KMS-11 (cell line): ENCODE data around the gene CEP131.
A peak's percentile ranks its signal among the peaks of the same experiment; 100 is the strongest.

Source experiments
- H2AFZ ChIP-seq: fragments of 200-600 bp; sonication (generic); 2 replicates; pipeline ENCODE4 v1.6.1; 2016; ENCODE audit warnings: antibody characterized with exemption, mixed run types, low read depth
- H3K27ac ChIP-seq: fragments of 200-600 bp; sonication (generic); 2 replicates; pipeline ENCODE4 v1.6.1; 2016; ENCODE audit warnings: mild to moderate bottlenecking, mixed run types
- H3K27me3 ChIP-seq: fragments of 200-600 bp; sonication (generic); 2 replicates; pipeline ENCODE4 v1.6.1; 2017; ENCODE audit warnings: mild to moderate bottlenecking, low read depth, mixed run types, moderate library complexity; ENCODE audit not compliant: insufficient read depth
- H3K36me3 ChIP-seq: fragments of 200-600 bp; sonication (generic); 2 replicates; pipeline ENCODE4 v1.6.1; 2017; ENCODE audit warnings: mild to moderate bottlenecking, mixed run types; ENCODE audit not compliant: insufficient read depth
- H3K4me1 ChIP-seq: fragments of 200-600 bp; sonication (generic); 2 replicates; pipeline ENCODE4 v1.6.1; 2016; ENCODE audit warnings: mild to moderate bottlenecking, low read depth, mixed run types; ENCODE audit not compliant: poor library complexity, severe bottlenecking
- H3K4me2 ChIP-seq: fragments of 200-600 bp; sonication (generic); 2 replicates; pipeline ENCODE4 v1.7.0; 2016; ENCODE audit warnings: mild to moderate bottlenecking, mixed run types
- H3K4me3 ChIP-seq: fragments of 200-600 bp; sonication (generic); IDR thresholded peaks from 2 replicates; pipeline ENCODE4 v1.6.1; 2017; ENCODE audit warnings: low read depth, low read length, mixed read lengths; ENCODE audit not compliant: insufficient read depth
- H3K79me2 ChIP-seq: fragments of 200-600 bp; sonication (generic); 2 replicates; pipeline ENCODE4 v1.6.1; 2016; ENCODE audit warnings: low read depth, mixed run types; ENCODE audit not compliant: insufficient read depth
- H3K9ac ChIP-seq: fragments of 200-600 bp; sonication (generic); 2 replicates; pipeline ENCODE4 v1.6.1; 2016; ENCODE audit warnings: mild to moderate bottlenecking, mixed run types
- H4K20me1 ChIP-seq: fragments of 200-600 bp; sonication (generic); 2 replicates; pipeline ENCODE4 v1.6.1; 2016; ENCODE audit warnings: mild to moderate bottlenecking, mixed run types; ENCODE audit not compliant: insufficient read depth
- TF ChIP-seq, protein P1 (sequence below): fragments of 200-600 bp; sonication (generic); conservative IDR thresholded peaks from 2 replicates; pipeline ENCODE4 v1.6.1; 2017; ENCODE audit warnings: low read depth, mild to moderate bottlenecking, antibody characterized with exemption, low read length, moderate library complexity, mixed read lengths

The CEP131 gene

DNA sequence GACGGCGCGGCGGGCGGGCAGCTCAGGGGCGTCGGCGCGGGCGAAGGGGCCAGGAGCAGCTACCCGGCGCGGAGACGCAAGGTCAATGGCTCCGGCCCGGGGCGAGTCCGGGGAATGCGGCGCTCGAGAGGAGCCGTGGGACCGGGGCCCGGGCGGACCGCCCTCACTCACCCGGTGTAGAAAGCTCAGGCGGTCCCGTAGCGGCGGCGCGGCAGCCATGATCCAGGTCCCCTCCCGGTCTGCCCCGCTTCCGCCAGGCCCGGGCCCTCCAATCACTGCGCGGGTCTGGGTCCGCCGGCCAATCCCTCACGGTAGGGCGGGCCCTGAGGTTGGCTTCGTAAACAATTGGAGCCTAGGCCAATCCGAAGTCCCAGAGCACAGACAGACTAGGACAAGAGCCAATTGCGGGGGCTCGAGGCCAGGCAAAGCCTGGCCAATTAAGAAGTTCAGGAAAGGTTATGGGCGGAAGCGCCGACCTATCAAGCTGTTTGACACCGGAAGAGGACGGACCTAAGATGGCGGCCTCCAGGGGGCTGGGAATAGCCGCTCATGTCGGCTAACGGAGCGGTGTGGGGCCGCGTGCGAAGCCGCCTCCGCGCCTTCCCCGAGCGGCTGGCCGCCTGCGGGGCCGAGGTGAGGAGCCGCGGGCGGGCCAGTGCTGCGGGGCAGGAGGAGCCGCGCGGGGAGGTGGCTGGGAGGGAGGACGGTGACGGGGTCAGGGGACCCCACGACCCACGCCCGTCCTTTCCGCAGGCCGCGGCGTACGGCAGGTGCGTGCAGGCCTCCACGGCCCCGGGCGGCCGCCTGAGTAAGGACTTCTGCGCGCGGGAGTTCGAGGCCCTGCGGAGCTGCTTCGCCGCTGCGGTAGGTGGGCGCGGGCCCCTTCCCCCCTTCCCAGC lies 16.3 kb upstream of the CEP131 start, which contains the start of the genes NDUFAF8 and TEPSIN:
NDUFAF8 (plus strand) TSS at position 504 of the 899 bp plus-strand sequence; CDS start at position 550, 46 bp downstream.
TEPSIN (minus strand) TSS at position 241 of the 899 bp plus-strand sequence; CDS start at position 219, 22 bp downstream.
- TF ChIP-seq, protein P1, sequence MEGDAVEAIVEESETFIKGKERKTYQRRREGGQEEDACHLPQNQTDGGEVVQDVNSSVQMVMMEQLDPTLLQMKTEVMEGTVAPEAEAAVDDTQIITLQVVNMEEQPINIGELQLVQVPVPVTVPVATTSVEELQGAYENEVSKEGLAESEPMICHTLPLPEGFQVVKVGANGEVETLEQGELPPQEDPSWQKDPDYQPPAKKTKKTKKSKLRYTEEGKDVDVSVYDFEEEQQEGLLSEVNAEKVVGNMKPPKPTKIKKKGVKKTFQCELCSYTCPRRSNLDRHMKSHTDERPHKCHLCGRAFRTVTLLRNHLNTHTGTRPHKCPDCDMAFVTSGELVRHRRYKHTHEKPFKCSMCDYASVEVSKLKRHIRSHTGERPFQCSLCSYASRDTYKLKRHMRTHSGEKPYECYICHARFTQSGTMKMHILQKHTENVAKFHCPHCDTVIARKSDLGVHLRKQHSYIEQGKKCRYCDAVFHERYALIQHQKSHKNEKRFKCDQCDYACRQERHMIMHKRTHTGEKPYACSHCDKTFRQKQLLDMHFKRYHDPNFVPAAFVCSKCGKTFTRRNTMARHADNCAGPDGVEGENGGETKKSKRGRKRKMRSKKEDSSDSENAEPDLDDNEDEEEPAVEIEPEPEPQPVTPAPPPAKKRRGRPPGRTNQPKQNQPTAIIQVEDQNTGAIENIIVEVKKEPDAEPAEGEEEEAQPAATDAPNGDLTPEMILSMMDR: 0 out of 2 replicates have a peak, but pooled peaks have one; percentile 12
- H3K27me3 ChIP-seq: no peaks in the 10 kb centered on the region
- H3K79me2 ChIP-seq: peaks cover 29% of the 10 kb centered on the region
- H3K36me3 ChIP-seq: no peaks in the 10 kb centered on the region
- peak within 1 kb of the TSS; percentile 99 for H3K4me2 ChIP-seq
- H3K9ac ChIP-seq: peak within 1 kb of the TSS; percentile 99
- peak within 1 kb of the TSS; percentile 61 for H3K4me3 ChIP-seq
- peak within 1 kb of the TSS; percentile 95 for H3K27ac ChIP-seq
- H3K4me1 ChIP-seq: peaks cover 22% of the 10 kb centered on the region
- peak within 1 kb of the TSS; percentile 64; the same call in 1 of the 2 replicates for H2AFZ ChIP-seq
- no peaks in the 10 kb centered on the region for H4K20me1 ChIP-seq

DNA sequence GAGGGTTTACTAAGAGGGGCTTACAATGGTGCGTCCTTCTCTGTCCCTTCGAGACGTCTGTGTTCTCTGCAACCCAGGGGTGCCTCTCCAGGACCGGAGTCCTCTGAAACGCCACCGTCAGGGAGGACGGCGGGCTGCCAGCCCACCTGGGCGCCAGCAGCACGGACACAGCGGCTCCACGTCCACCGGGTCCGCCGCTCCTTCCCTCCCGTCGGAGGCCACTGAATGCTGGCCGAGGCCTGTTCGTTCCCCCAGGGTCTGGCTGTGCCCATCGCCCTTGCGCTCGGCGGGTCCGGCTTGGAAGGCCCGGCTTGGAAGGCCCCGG lies 15.7 kb upstream of the CEP131 start:
- H3K27me3 ChIP-seq: no peaks in the 10 kb centered on the region
- TF ChIP-seq, protein P1: no peak
- peak overlapping the region; percentile 61 for H3K4me3 ChIP-seq
- H3K9ac ChIP-seq: peak overlapping the region; percentile 99
- H3K27ac ChIP-seq: no peak overlapping the region
- H3K36me3 ChIP-seq: no peaks in the 10 kb centered on the region
- peaks cover 29% of the 10 kb centered on the region for H3K79me2 ChIP-seq
- H3K4me2 ChIP-seq: peak overlapping the region; percentile 99
- H2AFZ ChIP-seq: peak overlapping the region; percentile 64; the same call in 1 of the 2 replicates
- H3K4me1 ChIP-seq: peaks cover 22% of the 10 kb centered on the region
- no peaks in the 10 kb centered on the region for H4K20me1 ChIP-seq

DNA sequence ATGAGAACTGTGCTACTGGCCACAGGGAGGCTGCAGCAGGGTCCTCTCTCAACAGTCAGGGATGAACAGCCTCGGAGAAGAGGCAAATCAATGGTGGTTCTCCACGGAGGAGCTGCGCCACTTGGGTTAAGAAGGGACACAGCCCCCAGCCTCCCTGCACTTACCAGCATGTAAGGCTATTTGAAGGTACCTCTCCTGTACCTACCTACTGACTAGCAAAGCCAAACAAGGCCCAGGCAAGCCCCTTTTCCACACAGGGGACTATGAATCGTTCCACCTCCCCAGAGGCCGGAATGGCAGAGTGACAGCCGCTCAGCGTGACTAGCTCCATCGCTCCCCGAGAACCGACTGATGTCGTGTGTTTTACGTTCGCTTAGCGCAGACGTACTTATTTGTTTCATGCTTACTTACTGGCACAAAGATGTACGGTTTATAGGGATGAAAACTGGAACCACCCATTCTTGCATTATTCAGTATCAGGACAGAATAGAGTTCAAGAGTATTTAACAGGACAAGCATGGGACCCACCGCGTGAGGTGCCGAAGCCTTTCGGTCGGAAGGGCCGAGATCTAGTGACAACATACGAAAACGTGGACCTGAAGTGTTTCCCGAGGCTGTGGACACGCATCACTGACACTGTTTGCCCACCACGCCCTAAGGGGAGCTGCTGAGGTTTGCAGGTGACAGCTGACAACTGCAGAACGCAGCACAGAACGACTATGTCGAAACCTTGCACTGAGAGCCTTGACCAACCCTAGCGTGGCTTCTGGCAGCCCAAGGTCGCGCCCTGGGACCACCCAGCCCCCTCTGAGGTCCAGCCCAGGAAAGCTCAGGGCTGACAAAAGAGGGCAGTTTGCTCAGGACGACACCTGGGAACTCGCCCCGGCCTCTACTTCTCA lies 15.1 kb upstream of the CEP131 start:
- Histone ChIP-seq H4K20me1 (no peaks in the 10 kb centered on the region), H3K79me2 (peaks cover 29% of the 10 kb centered on the region), H3K27me3 (no peaks in the 10 kb centered on the region), H3K36me3 (no peaks in the 10 kb centered on the region), H3K27ac (no peak overlapping the region), H3K9ac (peak overlapping the region; percentile 99), H2AFZ (no peak overlapping the region), H3K4me1 (peaks cover 22% of the 10 kb centered on the region), H3K4me3 (peak overlapping the region; percentile 61), H3K4me2 (peak overlapping the region; percentile 99)
- TF ChIP-seq, protein P1: no peak

DNA sequence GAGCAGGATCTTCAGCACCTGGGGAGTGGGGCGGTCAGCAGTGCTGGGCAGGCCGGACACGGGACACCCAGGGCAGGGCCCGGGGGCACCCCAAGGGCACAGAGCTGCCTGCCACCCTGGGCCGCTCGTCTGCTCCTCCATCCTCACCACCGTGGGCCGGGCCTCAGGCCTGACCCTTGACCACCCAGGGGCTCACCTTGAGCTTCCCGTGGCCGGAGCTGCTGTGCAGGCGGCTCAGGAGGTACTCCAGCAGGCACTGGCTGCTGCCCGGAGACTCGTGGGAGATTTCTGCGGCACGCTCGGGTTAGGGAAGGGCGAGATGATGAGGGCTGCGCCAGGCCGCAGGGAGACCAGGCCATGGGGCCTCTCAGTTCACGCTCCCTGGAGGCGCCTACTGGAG lies 14.0 kb upstream of the CEP131 start:
- Histone ChIP-seq H3K27me3 (no peaks in the 10 kb centered on the region), H3K4me1 (peaks cover 22% of the 10 kb centered on the region), H3K79me2 (peaks cover 29% of the 10 kb centered on the region), H3K4me3 (no peak overlapping the region), H4K20me1 (no peaks in the 10 kb centered on the region), H3K36me3 (no peaks in the 10 kb centered on the region), H3K4me2 (no peak overlapping the region), H3K27ac (no peak overlapping the region), H3K9ac (no peak overlapping the region), H2AFZ (no peak overlapping the region)
- TF ChIP-seq, protein P1: no peak
